SK-N-SH (cell line): ENCODE data around the gene ZBTB16. TPM values are rescaled to one million over a fixed set of nuclear protein-coding genes. Genes with fewer than 3 reads are reported as not detected.

Experiments used
- CTCF ChIA-PET: fragments of 300-600, 350-600 bp; formaldehyde crosslinking; extraction: SDS; loops from one replicate; lab custom pipeline; 2021; lab: Yijun Ruan, JAX
- POLR2A ChIA-PET: fragments of 350-600 bp; sonication (Branson Sonifier 250); formaldehyde crosslinking; extraction: SDS; loops from one replicate; lab custom pipeline; 2020; ENCODE audit warnings: antibody characterized with exemption, inconsistent platforms; lab: Yijun Ruan, JAX
- DNase-seq: peaks from one replicate; pipeline ENCODE4 v3.0.0; 2012
- H2AFZ ChIP-seq: fragments of 200-600 bp; sonication (generic); 2 replicates; pipeline ENCODE4 v1.8.1; 2016; ENCODE audit warnings: antibody characterized with exemption, mild to moderate bottlenecking, low read depth
- H3F3A ChIP-seq: fragments of 200-600 bp; sonication (generic); replicated peaks from 2 replicates; pipeline ENCODE3; 2016; ENCODE audit warnings: antibody characterized with exemption, mild to moderate bottlenecking; ENCODE audit not compliant: insufficient read depth
- H3K27ac ChIP-seq, 2 experiments: fragments of 200-500 bp in 1 of 2; fragments of 200-600 bp in 1 of 2; sonication (Bioruptor generic) in 1 of 2; sonication (generic), shearing (Covaris generic) in 1 of 2; 2 replicates each; pipeline versions ENCODE4 v1.5.1 to v1.6.1; 2014 to 2016; ENCODE audit warnings: low read depth in 2 of 2, inconsistent platforms in 1 of 2, low read length in 1 of 2, mild to moderate bottlenecking in 1 of 2, mixed read lengths in 1 of 2
- H3K27me3 ChIP-seq: fragments of 200-600 bp; sonication (generic), shearing (Covaris generic); 2 replicates; pipeline ENCODE4 v1.6.1; 2016; ENCODE audit warnings: mixed run types; ENCODE audit not compliant: insufficient read depth
- H3K36me3 ChIP-seq, 2 experiments: fragments of 200-500 bp in 1 of 2; fragments of 200-600 bp in 1 of 2; sonication (Bioruptor generic) in 1 of 2; sonication (generic) in 1 of 2; replicated peaks in 1 of 2; 2 replicates each; pipeline versions ENCODE3 to v1.5.1; 2014 to 2016; ENCODE audit warnings: low read length in 1 of 2, mild to moderate bottlenecking in 1 of 2; ENCODE audit not compliant: insufficient read depth in 2 of 2, control insufficient read depth in 1 of 2
- H3K4me1 ChIP-seq, 2 experiments: fragments of 200-500 bp in 1 of 2; fragments of 200-600 bp in 1 of 2; sonication (Bioruptor generic) in 1 of 2; sonication (generic), shearing (Covaris generic) in 1 of 2; 2 replicates each; pipeline versions ENCODE4 v1.5.1 to v1.6.1; 2014 to 2016; ENCODE audit warnings: low read depth in 1 of 2, low read length in 1 of 2, mixed run types in 1 of 2; ENCODE audit not compliant: insufficient read depth in 2 of 2, control insufficient read depth in 1 of 2
- H3K4me2 ChIP-seq: fragments of 200-600 bp; sonication (generic), shearing (Covaris generic); 2 replicates; pipeline ENCODE4 v1.6.1; 2017; ENCODE audit warnings: mixed run types
- H3K4me3 ChIP-seq, 2 experiments: fragments of 200-500 bp in 1 of 2; fragments of 200-600 bp in 1 of 2; sonication (Bioruptor generic) in 1 of 2; sonication (generic), shearing (Covaris generic) in 1 of 2; 2 replicates each; pipeline versions ENCODE4 v1.5.1 to v1.8.1; 2014 to 2016; ENCODE audit warnings: low read depth in 2 of 2, inconsistent platforms in 1 of 2, low read length in 1 of 2, mild to moderate bottlenecking in 1 of 2, mixed read lengths in 1 of 2, moderate library complexity in 1 of 2
- H3K79me2 ChIP-seq: fragments of 200-600 bp; sonication (generic); 2 replicates; pipeline ENCODE4 v1.8.1; 2017; ENCODE audit warnings: mild to moderate bottlenecking; ENCODE audit not compliant: insufficient read depth
- H3K9ac ChIP-seq: fragments of 200-600 bp; sonication (generic); 2 replicates; pipeline ENCODE4 v1.6.1; 2017; ENCODE audit warnings: mixed run types
- H3K9me2 ChIP-seq: fragments of 200-600 bp; sonication (generic); 2 replicates; pipeline ENCODE4 v1.6.1; 2017; ENCODE audit warnings: mixed run types
- H3K9me3 ChIP-seq: fragments of 200-600 bp; sonication (generic); 2 replicates; pipeline ENCODE4 v1.6.1; 2017; ENCODE audit warnings: mixed run types, mild to moderate bottlenecking, moderate library complexity
- H4K20me1 ChIP-seq: fragments of 200-600 bp; sonication (generic); 2 replicates; pipeline ENCODE4 v1.6.1; 2017; ENCODE audit warnings: mild to moderate bottlenecking, mixed run types; ENCODE audit not compliant: insufficient read depth
- CTCF ChIP-seq: fragments of 200-600 bp; sonication (generic); IDR thresholded peaks from 2 replicates; pipeline ENCODE4 v1.6.1; 2017; ENCODE audit warnings: antibody characterized with exemption, mild to moderate bottlenecking, moderate library complexity
- ELF1 ChIP-seq: IDR thresholded peaks from 2 replicates; pipeline ENCODE4 v1.4.0; 2012
- EZH2phosphoT487 ChIP-seq: fragments of 200-600 bp; sonication (generic); IDR thresholded peaks from 2 replicates; pipeline ENCODE4 v1.6.1; 2017; ENCODE audit warnings: low read depth, mixed run types, mild to moderate bottlenecking, antibody characterized with exemption, moderate library complexity, borderline replicate concordance
- FOXJ3 ChIP-seq: sonication (generic); formaldehyde crosslinking; IDR thresholded peaks from 2 replicates; pipeline ENCODE4 v1.5.1; 2020; ENCODE audit warnings: mild to moderate bottlenecking, missing genetic modification reagents
- JUND ChIP-seq: IDR thresholded peaks from 2 replicates; pipeline ENCODE4 v1.4.0; 2012
- NRF1 ChIP-seq: IDR thresholded peaks from 2 replicates; pipeline ENCODE4 v1.6.1; 2012; ENCODE audit warnings: low read depth, mild to moderate bottlenecking, low read length
- PBX3 ChIP-seq: IDR thresholded peaks from 2 replicates; pipeline ENCODE4; 2012
- SIN3A ChIP-seq: IDR thresholded peaks from 2 replicates; pipeline ENCODE4 v1.6.1; 2012; ENCODE audit warnings: low read depth, mild to moderate bottlenecking, low read length, moderate library complexity, borderline replicate concordance
- USF1 ChIP-seq: IDR thresholded peaks from 2 replicates; pipeline ENCODE4 v1.4.0; 2012; ENCODE audit warnings: low read depth, borderline replicate concordance
- YY1 ChIP-seq: IDR thresholded peaks from 2 replicates; pipeline ENCODE4 v1.4.0; 2012; ENCODE audit warnings: low read depth, mild to moderate bottlenecking
- ZBTB33 ChIP-seq: IDR thresholded peaks from 2 replicates; pipeline ENCODE4 v1.4.0; 2012; ENCODE audit warnings: low read depth, borderline replicate concordance
- WGBS: methylation state at CpG from one replicate; pipeline ENCODE4 v1.1.6; 2017; ENCODE audit warnings: low lambda C conversion rate; 5-methylcytosine and 5-hydroxymethylcytosine counted together
- polyA plus RNA-seq, 3 experiments: library from polyadenylated mRNA; depleted of rRNA; stranded (reverse); fragments of >200 nt; gene quantifications; 2 replicates each; pipeline ENCODE4 v1.2.3, GENCODE V29; 2012

ZBTB16 gene
- polyA plus RNA-seq, 1 of the 3 experiments (the other 2 are of a cell fraction), result not detected

GRCh38 chr11:114202011-114202609, 142.6 kb downstream of the ZBTB16 start:
- no peaks in the 10 kb centered on the region for H3K9me2 ChIP-seq
- no peaks in the 10 kb centered on the region for H3K4me1 ChIP-seq
- no peak for TF ChIP-seq YY1
- CTCF ChIA-PET, result interaction anchor here (1.3 kb wide), 1 partner anchor 59 kb away, joined by 7 read pairs; no protein-coding TSS in a partner anchor
- no peak overlapping the region for H3K9ac ChIP-seq
- whole genome bisulfite sequencing, result 34% methylated on average over 8 of the region's 8 CpGs
- no peak for DNase-seq
- H3K9me3 ChIP-seq, result no peaks in the 10 kb centered on the region
- POLR2A ChIA-PET, result no interaction called here
- H2AFZ ChIP-seq, result no peak overlapping the region
- H3K4me2 ChIP-seq, result no peak overlapping the region
- no peaks in the 10 kb centered on the region for H3K79me2 ChIP-seq
- no peaks in the 10 kb centered on the region for H3K36me3 ChIP-seq
- peaks cover 5% of the 10 kb centered on the region; the same call in 1 of the 2 replicates for H3K27me3 ChIP-seq
- H4K20me1 ChIP-seq, result no peaks in the 10 kb centered on the region
- H3K27ac ChIP-seq, result no peak overlapping the region
- H3K4me3 ChIP-seq, result no peak overlapping the region
- no peaks in the 10 kb centered on the region for H3F3A ChIP-seq

GRCh38 chr11:114207096-114207495, 147.6 kb downstream of the ZBTB16 start:
- no peaks in the 10 kb centered on the region for H3K4me1 ChIP-seq
- POLR2A ChIA-PET, result no interaction called here
- no peaks in the 10 kb centered on the region for H4K20me1 ChIP-seq
- H2AFZ ChIP-seq, result no peak overlapping the region
- TF ChIP-seq SIN3A (no peak), JUND (no peak), USF1 (no peak), NRF1 (no peak), PBX3 (no peak), FOXJ3 (CRISPR knock-in tag) (no peak), ELF1 (no peak), ZBTB33 (no peak), EZH2phosphoT487 (no peak), CTCF (no peak)
- DNase-seq, result no peak
- no peak overlapping the region for H3K27ac ChIP-seq
- no peaks in the 10 kb centered on the region for H3K36me3 ChIP-seq
- H3K79me2 ChIP-seq, result no peaks in the 10 kb centered on the region
- no peaks in the 10 kb centered on the region for H3K9me2 ChIP-seq
- H3F3A ChIP-seq, result no peaks in the 10 kb centered on the region
- H3K9ac ChIP-seq, result no peak overlapping the region
- no peak overlapping the region for H3K4me3 ChIP-seq
- no peak overlapping the region for H3K4me2 ChIP-seq
- CTCF ChIA-PET, result interaction anchor here (1.8 to 3.1 kb wide), 2 partner anchors 54 to 212 kb away, joined by 4 to 14 read pairs; no protein-coding TSS in a partner anchor
- 68% methylated on average over 4 of the region's 4 CpGs for WGBS
- peaks cover 19% of the 10 kb centered on the region for H3K27me3 ChIP-seq
- H3K9me3 ChIP-seq, result no peaks in the 10 kb centered on the region
